ENCODE data around the gene CD200R1L.

CD200R1L gene

GRCh38 chr3:112776000-112776399 is 70.7 kb downstream of the CD200R1L start:
- CTCF ChIA-PET: no interaction called here

GRCh38 chr3:112775011-112775742 is 71.5 kb downstream of the CD200R1L start:
- no peaks in the 10 kb centered on the region for H3K36me3 ChIP-seq (ENCODE audit: control insufficient read depth in 2 of 2, insufficient read depth in 1 of 2, low read length in 2 of 2)
- no peaks in the 10 kb centered on the region for H3K9me3 ChIP-seq (ENCODE audit: control insufficient read depth, insufficient read depth, low read depth, low read length)
- ChIA-PET CTCF (interaction anchor here (0.7 kb wide), 1 partner anchor 133 kb away, joined by 3 read pairs; no protein-coding TSS in a partner anchor), POLR2A (no interaction called here)
- no peak overlapping the region for H3K4me3 ChIP-seq (ENCODE audit: low read depth, low read length)
- no peak for TF ChIP-seq ZNF280C (tag by site-specific recombination; IDR thresholded peaks at IDR 0.05)
- no peak for TF ChIP-seq ZNF660 (tag by site-specific recombination; IDR thresholded peaks at IDR 0.05)
- TF ChIP-seq SP7 (tag by site-specific recombination; IDR thresholded peaks at IDR 0.05): no peak
- TF ChIP-seq ZEB2 (tag by site-specific recombination; IDR thresholded peaks at IDR 0.05): no peak
- TF ChIP-seq GLI2 (tag by site-specific recombination; IDR thresholded peaks at IDR 0.05; ENCODE audit: borderline replicate concordance, low read depth): no peak
- TF ChIP-seq ZNF311 (tag by site-specific recombination; IDR thresholded peaks at IDR 0.05; ENCODE audit: borderline replicate concordance): no peak
- TF ChIP-seq ZNF571 (tag by site-specific recombination; IDR thresholded peaks at IDR 0.05): no peak
- no peak overlapping the region for H3K27ac ChIP-seq (ENCODE audit: extremely low read depth, low read depth, low read length)
- no peaks in the 10 kb centered on the region; the same call in 1 of the 2 replicates for H3K4me1 ChIP-seq (ENCODE audit: control insufficient read depth, insufficient read depth, low read length)

More at GRCh38 chr3:112776000-112776399, 70.7 kb downstream of the CD200R1L start:
- Histone ChIP-seq H3K9me3 (ENCODE audit: control insufficient read depth, insufficient read depth, low read depth, low read length) (no peaks in the 10 kb centered on the region), H3K4me1 (ENCODE audit: control insufficient read depth, insufficient read depth, low read length) (no peaks in the 10 kb centered on the region; the same call in 1 of the 2 replicates), H3K36me3 (ENCODE audit: control insufficient read depth in 2 of 2, insufficient read depth in 1 of 2, low read length in 2 of 2) (no peaks in the 10 kb centered on the region), H3K27ac (ENCODE audit: extremely low read depth, low read depth, low read length) (no peak overlapping the region), H3K4me3 (ENCODE audit: low read depth, low read length) (no peak overlapping the region)
- POLR2A ChIA-PET: no interaction called here
- TF ChIP-seq MZF1 (tag by site-specific recombination; IDR thresholded peaks at IDR 0.05; ENCODE audit: borderline replicate concordance) (no peak), AEBP2 (tag by site-specific recombination; IDR thresholded peaks at IDR 0.05; ENCODE audit: borderline replicate concordance) (no peak), ZNF202 (tag by site-specific recombination; IDR thresholded peaks at IDR 0.05; ENCODE audit: borderline replicate concordance) (no peak), ZNF777 (tag by site-specific recombination; IDR thresholded peaks at IDR 0.05; ENCODE audit: borderline replicate concordance) (no peak), ZNF16 (tag by site-specific recombination; IDR thresholded peaks at IDR 0.05; ENCODE audit: low read depth) (no peak), ZNF645 (tag by site-specific recombination; IDR thresholded peaks at IDR 0.05) (no peak), KLF16 (tag by site-specific recombination; IDR thresholded peaks at IDR 0.05) (no peak), ZNF513 (tag by site-specific recombination; IDR thresholded peaks at IDR 0.05) (no peak)
